Astrocyte (in vitro differentiated cells and primary cell): Measurements from ENCODE around the gene KCNMB4.

Experiments
- CTCF ChIP-seq: IDR thresholded peaks from 2 replicates; pipeline ENCODE4 v1.5.1; 2011; ENCODE audit warnings: low read depth, mild to moderate bottlenecking, inconsistent platforms, low read length, moderate library complexity; ENCODE audit not compliant: insufficient read depth
- EZH2 ChIP-seq: IDR thresholded peaks from 2 replicates; pipeline ENCODE4 v1.6.1; 2012; ENCODE audit warnings: mild to moderate bottlenecking, low read length, inconsistent platforms; ENCODE audit not compliant: insufficient read depth

- TF ChIP-seq CTCF, result no peak
- no peak for TF ChIP-seq EZH2
These were observed 1.4 kb downstream of the KCNMB4 start for GRCh38 chr12:70367258-70368141.
